Skeletal muscle tissue (tissue), 4 donors: ENCODE data around the gene SCN3A. TPM values are rescaled to one million over a fixed set of nuclear protein-coding genes. Genes with fewer than 3 reads are reported as not detected.

Experiments used
- H3K27ac ChIP-seq: one replicate; pipeline ENCODE4 v1.7.0; 2013; ENCODE audit warnings: mild to moderate bottlenecking, low read depth, low read length, inconsistent platforms
- H3K27me3 ChIP-seq, 3 donors: one replicate each; pipeline ENCODE4 v1.7.0; 2013; ENCODE audit warnings: low read length in 3 of 3; ENCODE audit not compliant: control insufficient read depth in 3 of 3, insufficient read depth in 3 of 3
- H3K36me3 ChIP-seq, 3 donors: one replicate each; pipeline ENCODE4 v1.7.0; 2013; ENCODE audit warnings: low read length in 3 of 3; ENCODE audit not compliant: control insufficient read depth in 3 of 3, insufficient read depth in 3 of 3
- H3K4me1 ChIP-seq, 3 donors: one replicate each; pipeline ENCODE4 v1.7.0; 2013; ENCODE audit warnings: low read length in 3 of 3, mild to moderate bottlenecking in 3 of 3; ENCODE audit not compliant: control insufficient read depth in 3 of 3, insufficient read depth in 3 of 3
- H3K4me3 ChIP-seq, 3 donors: one replicate each; pipeline ENCODE4 v1.7.0; 2013; ENCODE audit warnings: low read length in 3 of 3
- H3K9ac ChIP-seq, 3 donors: one replicate each; pipeline ENCODE4 v1.7.0; 2013; ENCODE audit warnings: low read length in 3 of 3, mild to moderate bottlenecking in 3 of 3, moderate library complexity in 2 of 3, low read depth in 1 of 3
- H3K9me3 ChIP-seq, 3 donors: one replicate each; pipeline ENCODE4 v1.7.0; 2013; ENCODE audit warnings: low read length in 3 of 3; ENCODE audit not compliant: control insufficient read depth in 3 of 3
- total RNA-seq: library from RNA; depleted of rRNA; stranded (reverse); fragments of >200 nt; gene quantifications from one replicate; pipeline ENCODE4 v1.2.3, GENCODE V29; 2014
- donor health status: Osteomylitis.

The SCN3A gene
- total RNA-seq, 1 donor from 2014 or later, result 0.52 TPM

DNA sequence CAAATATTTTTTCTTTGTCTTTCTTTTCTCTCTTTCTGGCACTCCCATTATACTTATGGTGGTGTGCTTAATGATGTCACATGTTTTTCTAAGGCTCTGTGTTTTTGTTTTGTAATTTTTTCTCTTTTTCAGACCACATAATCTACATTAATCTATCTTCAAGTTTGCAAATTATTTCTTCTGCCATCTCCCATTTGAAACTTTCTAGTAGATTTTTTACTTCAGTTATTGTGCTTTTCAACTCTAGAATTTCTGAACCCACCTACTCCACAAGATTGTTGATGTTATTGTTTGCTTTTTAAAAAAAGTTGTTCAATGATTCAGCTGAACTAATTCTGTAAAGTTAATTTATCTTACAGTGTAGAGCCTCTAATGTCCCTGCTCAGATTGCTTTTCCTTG is 121.4 kb downstream of the SCN3A start:
- Histone ChIP-seq H3K9me3 (no peaks in the 10 kb centered on the region), H3K9ac (no peak overlapping the region), H3K27ac (no peak overlapping the region), H3K36me3 (no peaks in the 10 kb centered on the region), H3K4me3 (no peak overlapping the region), H3K4me1 (no peaks in the 10 kb centered on the region), H3K27me3 (no peaks in the 10 kb centered on the region)

GRCh38 chr2:165081276-165081675 is 122.6 kb downstream of the SCN3A start:
- H3K4me3 ChIP-seq, result no peak overlapping the region
- H3K4me1 ChIP-seq, result no peaks in the 10 kb centered on the region
- no peak overlapping the region for H3K9ac ChIP-seq
- no peaks in the 10 kb centered on the region for H3K27me3 ChIP-seq
- no peak overlapping the region for H3K27ac ChIP-seq
- H3K9me3 ChIP-seq, result no peaks in the 10 kb centered on the region
- H3K36me3 ChIP-seq, result no peaks in the 10 kb centered on the region

DNA sequence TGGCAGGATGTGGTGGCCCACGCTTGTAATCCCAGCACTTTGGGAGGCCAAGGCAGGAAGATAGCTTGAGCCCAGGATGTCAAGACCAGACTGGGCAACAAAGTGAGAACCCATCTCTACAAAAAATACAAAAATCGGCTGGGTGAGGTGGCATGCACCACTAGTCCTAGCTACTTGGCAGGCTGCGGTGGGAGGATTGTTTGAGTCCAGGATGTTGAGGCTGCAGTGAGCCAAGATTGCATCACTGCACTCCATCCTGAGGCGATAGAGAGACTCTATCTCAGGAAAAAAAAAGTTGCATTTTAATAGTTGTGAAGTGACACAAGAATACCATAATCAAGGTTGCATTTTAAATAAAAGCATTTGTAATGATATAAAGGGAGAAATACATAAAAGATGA is 124.4 kb downstream of the SCN3A start:
- Histone ChIP-seq H3K27me3 (no peaks in the 10 kb centered on the region), H3K36me3 (no peaks in the 10 kb centered on the region), H3K27ac (no peak overlapping the region), H3K4me1 (no peaks in the 10 kb centered on the region), H3K9me3 (peaks cover 0 to 2% (median 0%) of the 10 kb centered on the region in 3 donors), H3K9ac (no peak overlapping the region), H3K4me3 (no peak overlapping the region)

DNA sequence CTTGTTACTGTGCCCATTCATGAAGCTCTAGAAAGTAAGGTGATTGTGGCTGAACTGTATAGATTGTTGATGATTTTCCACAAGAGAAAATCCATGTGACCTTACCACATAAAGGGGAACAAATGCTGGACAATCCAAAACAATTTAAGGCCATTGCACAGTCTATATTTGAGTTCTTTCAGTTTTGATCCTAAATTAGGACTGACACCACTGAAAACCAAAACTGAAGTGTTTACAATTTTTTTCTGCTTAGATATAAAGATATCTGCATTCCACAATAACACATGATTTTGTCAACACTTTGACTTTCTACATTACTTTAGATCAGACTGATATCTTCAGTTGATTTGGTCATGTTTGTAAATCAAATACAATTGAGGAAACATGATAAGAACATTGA is 124.9 kb downstream of the SCN3A start:
- no peak overlapping the region for H3K27ac ChIP-seq
- peaks cover 0 to 5% (median 2%) of the 10 kb centered on the region in 3 donors for H3K9me3 ChIP-seq
- no peaks in the 10 kb centered on the region for H3K4me1 ChIP-seq
- H3K4me3 ChIP-seq, result no peak overlapping the region
- no peak overlapping the region for H3K9ac ChIP-seq
- H3K27me3 ChIP-seq, result no peaks in the 10 kb centered on the region
- no peaks in the 10 kb centered on the region for H3K36me3 ChIP-seq

GRCh38 chr2:165074884-165075283 is 129.0 kb downstream of the SCN3A start:
- no peaks in the 10 kb centered on the region for H3K27me3 ChIP-seq
- H3K36me3 ChIP-seq, result no peaks in the 10 kb centered on the region
- no peaks in the 10 kb centered on the region for H3K4me1 ChIP-seq
- H3K27ac ChIP-seq, result no peak overlapping the region
- no peak overlapping the region for H3K4me3 ChIP-seq
- H3K9ac ChIP-seq, result no peak overlapping the region
- H3K9me3 ChIP-seq, result peaks cover 0 to 5% (median 2%) of the 10 kb centered on the region in 3 donors

GRCh38 chr2:165074323-165074722 is 129.5 kb downstream of the SCN3A start:
- no peaks in the 10 kb centered on the region for H3K4me1 ChIP-seq
- no peak overlapping the region for H3K9ac ChIP-seq
- H3K9me3 ChIP-seq, result peaks cover 0 to 5% (median 2%) of the 10 kb centered on the region in 3 donors
- H3K36me3 ChIP-seq, result no peaks in the 10 kb centered on the region
- H3K27me3 ChIP-seq, result no peaks in the 10 kb centered on the region
- H3K27ac ChIP-seq, result no peak overlapping the region
- H3K4me3 ChIP-seq, result no peak overlapping the region

DNA sequence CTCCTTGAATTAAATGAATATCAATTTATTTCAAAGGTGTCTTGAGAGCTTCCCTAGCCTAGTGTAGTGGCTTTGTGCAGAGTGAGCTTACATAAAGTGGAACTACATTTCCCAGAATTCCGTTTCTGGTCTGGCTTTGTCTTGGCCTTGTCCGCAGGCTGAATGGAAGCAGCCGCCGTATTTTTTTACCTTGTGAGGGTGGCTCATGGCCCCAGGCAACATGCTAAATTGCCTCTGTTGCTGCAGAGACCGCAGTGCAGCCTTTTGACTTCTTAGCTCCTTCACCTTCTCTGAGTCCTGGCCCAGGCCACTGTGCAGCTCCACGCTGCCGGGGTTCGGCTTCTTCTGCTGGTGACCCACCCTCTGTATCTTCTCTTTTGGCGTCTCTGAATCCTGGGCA is 133.8 kb downstream of the SCN3A start:
- H3K9me3 ChIP-seq, result peaks cover 0 to 5% (median 2%) of the 10 kb centered on the region in 3 donors
- no peak overlapping the region for H3K9ac ChIP-seq
- H3K4me1 ChIP-seq, result peaks cover 0 to 2% (median 0%) of the 10 kb centered on the region in 3 donors
- H3K27me3 ChIP-seq, result peaks cover 0 to 4% (median 0%) of the 10 kb centered on the region in 3 donors
- H3K4me3 ChIP-seq, result no peak overlapping the region
- no peaks in the 10 kb centered on the region for H3K36me3 ChIP-seq
- H3K27ac ChIP-seq, result no peak overlapping the region

DNA sequence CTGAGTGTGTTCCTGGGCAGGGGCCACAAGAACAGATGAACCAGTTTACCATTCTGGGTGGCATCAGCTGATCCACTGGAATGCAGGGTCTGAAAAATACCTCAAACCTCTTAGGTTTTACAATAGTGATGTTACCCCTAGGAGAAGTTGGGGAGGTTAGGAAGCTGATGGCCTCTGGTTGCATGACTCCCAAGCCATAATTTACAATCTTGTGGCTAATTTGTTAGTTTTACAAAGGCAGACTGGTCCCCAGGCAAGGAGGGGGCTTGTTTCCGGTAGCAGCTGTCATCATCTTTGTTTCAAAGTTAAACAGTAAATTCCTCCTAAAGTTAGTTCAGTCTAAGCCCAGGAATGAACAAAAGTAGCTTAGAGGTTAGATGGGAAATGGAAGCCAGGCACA is 134.7 kb downstream of the SCN3A start:
- Histone ChIP-seq H3K27ac (no peak overlapping the region), H3K9me3 (peaks cover 0 to 2% (median under 1%) of the 10 kb centered on the region in 3 donors), H3K36me3 (no peaks in the 10 kb centered on the region), H3K4me3 (no peak overlapping the region), H3K9ac (no peak overlapping the region), H3K27me3 (peaks cover 0 to 4% (median 0%) of the 10 kb centered on the region in 3 donors), H3K4me1 (peaks cover 0 to 2% (median 0%) of the 10 kb centered on the region in 3 donors)

DNA sequence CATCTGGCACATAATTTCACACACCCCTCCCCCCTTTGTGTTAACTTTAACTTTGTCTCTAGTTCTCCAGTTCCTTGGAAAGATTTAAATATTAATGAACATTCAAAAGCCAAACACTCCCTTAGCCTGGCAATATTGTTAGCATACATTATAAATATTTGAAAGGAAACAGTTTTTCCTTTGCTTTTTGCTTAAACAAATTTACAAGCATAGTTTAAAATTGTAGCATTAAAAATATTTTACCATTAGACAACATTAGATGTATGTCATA is 135.4 kb downstream of the SCN3A start:
- H3K36me3 ChIP-seq, result no peaks in the 10 kb centered on the region
- peaks cover 0 to 4% (median 0%) of the 10 kb centered on the region in 3 donors for H3K27me3 ChIP-seq
- no peaks in the 10 kb centered on the region for H3K9me3 ChIP-seq
- H3K4me1 ChIP-seq, result peaks cover 0 to 2% (median 0%) of the 10 kb centered on the region in 3 donors
- H3K9ac ChIP-seq, result no peak overlapping the region
- no peak overlapping the region for H3K4me3 ChIP-seq
- H3K27ac ChIP-seq, result no peak overlapping the region

DNA sequence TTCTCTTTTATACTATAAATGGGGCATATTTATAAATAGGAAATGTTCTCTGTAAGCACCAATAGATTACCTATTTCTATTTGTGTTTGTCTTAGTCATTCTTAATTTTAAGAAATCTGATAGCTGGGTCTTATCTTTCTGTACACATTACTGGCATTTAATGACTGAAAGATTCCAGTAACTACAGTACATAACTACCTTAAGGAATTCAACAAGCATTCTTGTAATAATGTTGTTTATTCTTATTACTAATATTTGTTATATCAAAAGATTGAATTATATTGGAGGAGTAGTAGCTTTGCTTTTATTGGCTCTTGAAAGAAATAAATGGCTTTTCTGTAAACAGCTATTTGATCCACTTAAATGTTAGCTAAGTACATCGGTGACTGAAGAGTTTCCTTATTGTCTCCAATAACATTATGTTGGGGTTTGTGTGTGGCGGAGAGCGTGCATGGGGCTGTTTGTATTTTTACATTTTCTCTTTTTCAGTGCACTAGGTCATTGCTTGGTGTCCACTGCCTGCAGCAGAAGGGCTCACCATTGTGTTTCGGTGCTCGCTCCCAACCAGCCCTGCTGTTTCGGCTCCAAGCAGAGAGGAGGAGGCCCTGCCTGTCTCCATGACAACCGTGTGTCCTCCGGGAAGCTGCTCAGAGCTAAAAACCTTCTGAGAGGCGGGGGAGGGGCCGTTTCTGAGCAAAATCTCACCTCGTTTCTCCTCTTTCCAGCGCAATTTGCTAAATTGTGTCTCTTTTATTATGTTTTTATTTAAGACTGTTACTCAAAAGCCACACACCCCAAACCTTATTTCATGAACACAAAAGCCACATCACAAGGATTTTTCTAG is 136.0 kb downstream of the SCN3A start:
- Histone ChIP-seq H3K4me1 (peaks cover 0 to 2% (median 0%) of the 10 kb centered on the region in 3 donors), H3K4me3 (peak overlapping the region in 1 of 3 donors; percentile 43), H3K27me3 (peaks cover 0 to 4% (median 0%) of the 10 kb centered on the region in 3 donors), H3K27ac (no peak overlapping the region), H3K36me3 (no peaks in the 10 kb centered on the region), H3K9me3 (no peaks in the 10 kb centered on the region), H3K9ac (no peak overlapping the region)
